GM21381 (cell line): ENCODE measurements around the gene ZIC1.

Experiments used
- ATAC-seq: cut with Tn5 transposase; IDR thresholded peaks from one replicate; pipeline ENCODE4 v1.9.1; 2021; ENCODE audit warnings: mild to moderate bottlenecking, moderate library complexity; ENCODE audit not compliant: unreplicated experiment

ZIC1 gene

DNA sequence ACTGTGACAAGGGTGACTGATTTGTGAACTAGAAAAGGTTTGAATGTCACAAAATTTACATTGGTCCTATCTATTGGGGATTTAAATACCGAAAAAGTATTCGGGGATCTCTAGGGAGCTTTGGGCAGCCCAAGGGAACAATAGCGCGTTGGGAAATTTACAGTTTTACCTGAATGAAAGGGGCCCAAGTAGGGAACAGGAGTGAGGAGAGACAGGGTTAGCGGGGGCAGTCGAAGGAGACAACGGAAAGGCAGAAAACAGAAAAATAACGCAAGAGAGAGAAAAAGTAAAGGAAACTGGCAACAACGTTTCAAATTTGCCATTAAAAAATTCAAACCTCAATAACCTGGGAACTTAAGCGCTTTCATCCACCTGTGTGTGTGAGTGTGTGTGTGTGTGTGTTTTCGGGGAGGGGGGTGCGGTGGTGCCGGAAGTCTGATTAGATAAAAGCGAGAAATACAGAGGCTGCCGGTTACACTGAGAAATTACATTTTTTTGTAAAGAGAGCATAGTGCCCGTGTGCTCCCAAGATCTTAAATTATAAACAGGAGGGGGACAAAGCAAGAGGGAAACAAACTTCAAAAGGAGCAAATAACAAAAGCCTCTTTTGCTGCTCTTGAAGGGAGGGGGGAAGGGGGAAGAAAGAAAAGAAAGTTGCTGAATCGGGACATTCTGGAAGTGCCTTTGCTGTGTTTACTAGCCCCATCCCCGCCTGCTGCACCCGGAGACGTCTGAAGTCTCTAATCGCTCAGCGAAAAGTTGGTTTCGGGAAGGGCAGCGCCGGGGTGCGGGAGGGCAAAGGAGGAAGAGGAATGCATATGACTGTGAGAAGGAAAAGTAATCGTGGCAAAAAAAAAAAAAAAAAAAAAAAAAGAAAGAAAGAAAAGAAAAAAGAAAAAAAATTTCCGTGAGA is 721 bp upstream of the ZIC1 start:
- ATAC-seq, result no peak

DNA sequence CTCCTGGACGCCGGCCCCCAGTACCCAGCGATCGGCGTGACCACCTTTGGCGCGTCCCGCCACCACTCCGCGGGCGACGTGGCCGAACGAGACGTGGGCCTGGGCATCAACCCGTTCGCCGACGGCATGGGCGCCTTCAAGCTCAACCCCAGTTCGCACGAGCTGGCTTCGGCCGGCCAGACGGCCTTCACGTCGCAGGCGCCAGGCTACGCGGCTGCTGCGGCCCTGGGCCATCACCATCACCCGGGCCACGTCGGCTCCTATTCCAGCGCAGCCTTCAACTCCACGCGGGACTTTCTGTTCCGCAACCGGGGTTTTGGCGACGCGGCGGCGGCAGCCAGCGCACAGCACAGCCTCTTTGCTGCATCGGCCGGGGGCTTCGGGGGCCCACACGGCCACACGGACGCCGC is 956 bp downstream of the ZIC1 start:
- ATAC-seq, result no peak

DNA sequence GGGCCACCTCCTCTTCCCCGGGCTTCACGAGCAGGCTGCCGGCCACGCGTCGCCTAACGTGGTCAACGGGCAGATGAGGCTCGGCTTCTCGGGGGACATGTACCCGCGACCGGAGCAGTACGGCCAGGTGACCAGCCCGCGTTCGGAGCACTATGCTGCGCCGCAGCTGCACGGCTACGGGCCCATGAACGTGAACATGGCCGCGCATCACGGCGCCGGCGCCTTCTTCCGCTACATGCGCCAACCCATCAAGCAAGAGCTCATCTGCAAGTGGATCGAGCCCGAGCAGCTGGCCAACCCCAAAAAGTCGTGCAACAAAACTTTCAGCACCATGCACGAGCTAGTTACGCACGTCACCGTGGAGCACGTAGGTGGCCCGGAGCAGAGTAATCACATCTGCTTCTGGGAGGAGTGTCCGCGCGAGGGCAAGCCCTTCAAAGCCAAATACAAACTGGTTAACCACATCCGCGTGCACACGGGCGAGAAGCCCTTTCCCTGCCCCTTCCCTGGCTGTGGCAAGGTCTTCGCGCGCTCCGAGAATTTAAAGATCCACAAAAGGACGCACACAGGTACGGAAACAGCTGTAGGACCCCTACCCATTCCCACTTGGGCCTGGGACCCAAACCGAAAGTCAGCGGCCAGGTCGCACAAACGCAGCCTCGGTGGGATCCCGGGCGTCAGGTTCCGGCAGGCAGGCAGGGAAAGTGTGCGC is 1.5 kb downstream of the ZIC1 start:
- ATAC-seq, result no peak

DNA sequence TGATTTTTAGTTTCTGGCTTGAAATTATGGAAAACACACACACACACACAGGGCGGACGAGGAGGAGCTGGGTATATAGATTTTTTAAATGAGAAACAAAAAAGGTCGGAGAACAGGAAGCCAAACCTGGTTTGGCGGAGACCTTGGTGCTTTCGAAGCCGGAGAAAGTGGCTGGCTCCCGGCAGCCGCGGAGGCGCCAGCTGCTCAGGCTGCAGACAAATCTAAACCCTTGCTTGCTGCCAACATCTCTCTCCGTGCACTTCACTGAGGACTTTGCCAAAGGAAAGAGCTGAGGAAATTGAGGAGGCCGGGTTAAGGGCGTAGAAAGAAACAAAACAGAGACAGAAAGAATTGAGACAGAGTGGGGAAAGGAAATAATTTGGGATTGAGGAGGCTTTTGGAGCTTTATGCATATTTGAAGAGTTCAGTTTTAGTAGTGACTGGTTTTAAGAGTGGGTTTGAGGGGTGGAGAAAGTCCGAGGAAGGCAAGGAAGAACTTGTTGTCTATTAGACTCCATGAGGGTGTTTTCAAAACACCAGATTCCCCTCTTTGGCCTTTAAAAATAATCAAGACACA is 2.2 kb downstream of the ZIC1 start:
- no peak for ATAC-seq

- ATAC-seq, result no peak
Measured at GRCh38 chr3:147411815-147412241, 2.7 kb downstream of the ZIC1 start.

GRCh38 chr3:147412261-147412916 is 3.2 kb downstream of the ZIC1 start:
- ATAC-seq, result no peak

- ATAC-seq, result no peak
Measured at GRCh38 chr3:147412917-147413685, 3.9 kb downstream of the ZIC1 start.

DNA sequence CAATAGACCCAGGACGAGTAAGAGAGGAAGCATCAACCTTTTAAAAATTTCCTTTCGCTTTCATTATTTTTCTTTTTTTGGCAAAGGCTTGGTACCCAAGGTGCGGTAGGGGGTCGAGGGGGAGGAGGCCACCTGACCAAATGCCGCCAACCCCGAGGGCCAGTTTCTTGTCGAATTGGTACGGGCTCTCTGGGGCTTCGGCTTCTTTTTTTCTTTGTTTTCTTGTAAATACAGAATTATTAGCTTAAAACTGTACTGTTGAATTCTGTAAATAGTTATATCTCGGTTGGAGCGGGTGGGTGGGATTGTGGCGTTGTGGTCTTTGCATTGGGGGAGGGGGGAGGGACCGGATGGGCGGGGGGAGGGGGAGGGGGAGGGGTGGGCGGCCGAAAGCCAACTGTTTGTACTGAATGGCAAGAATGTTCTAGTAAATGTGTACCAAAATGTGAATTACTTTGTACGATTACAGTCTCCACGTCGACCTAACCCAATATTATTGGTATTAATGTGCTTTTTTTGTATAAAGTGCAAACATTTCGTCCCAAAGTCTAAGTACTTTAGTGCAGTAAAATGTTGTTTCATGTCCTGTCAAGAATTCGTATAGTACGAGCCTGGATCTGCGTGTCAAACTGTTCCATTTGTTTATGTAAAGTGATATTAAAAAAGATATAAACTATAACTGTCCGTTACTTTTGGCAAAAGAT is 4.7 kb downstream of the ZIC1 start:
- no peak for ATAC-seq

GRCh38 chr3:147414390-147415138 is 5.4 kb downstream of the ZIC1 start:
- ATAC-seq, result no peak

DNA sequence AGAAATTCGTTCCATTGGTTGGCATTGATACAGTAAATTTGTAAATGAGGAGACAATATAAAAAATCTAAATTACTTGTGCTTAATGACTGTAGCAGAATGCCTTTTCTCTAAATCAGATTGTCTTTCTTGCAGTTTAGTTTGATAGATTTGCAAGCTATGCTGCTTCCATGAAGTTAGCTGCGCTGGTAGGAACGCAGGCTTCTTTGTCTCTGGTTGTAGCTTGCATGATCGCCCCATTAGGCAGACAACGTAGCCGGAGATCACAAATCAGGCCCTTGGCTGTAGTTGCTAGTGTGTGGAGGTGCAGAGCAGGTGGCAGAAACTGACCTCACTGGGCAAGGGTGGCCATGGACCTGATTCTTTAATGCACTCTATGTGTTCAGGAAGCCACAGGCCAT is 6.1 kb downstream of the ZIC1 start:
- no peak for ATAC-seq

GRCh38 chr3:147415874-147416273 is 6.7 kb downstream of the ZIC1 start:
- no peak for ATAC-seq

GRCh38 chr3:147416931-147417330 is 7.8 kb downstream of the ZIC1 start:
- no peak for ATAC-seq

DNA sequence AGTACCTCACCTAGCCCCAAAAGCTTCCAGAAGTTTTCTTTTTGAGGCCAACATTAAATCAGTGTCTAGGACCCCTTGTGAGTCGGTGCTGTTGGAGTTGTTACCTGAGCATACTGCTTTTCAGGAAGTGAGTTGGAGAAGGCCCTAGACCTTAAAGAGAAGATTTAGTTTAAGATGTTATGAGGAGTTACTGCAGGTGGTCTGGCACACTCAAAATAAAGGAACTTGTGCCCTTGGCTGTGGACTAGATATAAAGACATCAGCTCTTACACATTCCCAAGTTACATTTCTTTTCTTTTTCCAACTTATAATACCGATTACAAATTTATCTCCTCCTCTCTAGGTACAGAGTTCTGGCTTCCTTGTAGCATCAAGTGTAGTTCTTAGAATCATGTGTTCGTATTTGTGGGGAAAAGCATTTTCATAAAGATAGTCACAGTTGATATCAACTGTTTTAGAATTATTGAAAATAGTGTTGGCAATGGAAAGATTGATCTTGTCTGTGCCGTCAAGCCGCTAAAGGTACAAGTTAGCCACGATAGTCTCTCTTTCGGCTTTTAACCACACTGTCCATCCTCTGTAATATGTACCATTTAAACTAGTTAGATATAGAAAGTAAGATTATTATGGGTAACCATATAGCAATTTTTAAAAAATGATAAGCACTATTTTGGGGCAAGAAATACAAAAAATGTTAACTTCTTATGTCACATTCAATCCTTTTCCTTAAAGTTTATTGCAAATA is 8.6 kb downstream of the ZIC1 start:
- ATAC-seq, result no peak

GRCh38 chr3:147418371-147418781 is 9.2 kb downstream of the ZIC1 start:
- ATAC-seq, result no peak

- no peak for ATAC-seq
Measured at GRCh38 chr3:147418808-147419701, 9.9 kb downstream of the ZIC1 start.

- ATAC-seq, result no peak
Measured at GRCh38 chr3:147419781-147420224, 10.6 kb downstream of the ZIC1 start.
